GM18499 (cell line): Measurements from ENCODE around the gene NUP58.

Experiments
- ATAC-seq: cut with Tn5 transposase; IDR thresholded peaks from one replicate; pipeline ENCODE4 v1.9.1; 2021; ENCODE audit warnings: moderate number of reproducible peaks; ENCODE audit not compliant: insufficient read depth, unreplicated experiment

NUP58 gene

DNA sequence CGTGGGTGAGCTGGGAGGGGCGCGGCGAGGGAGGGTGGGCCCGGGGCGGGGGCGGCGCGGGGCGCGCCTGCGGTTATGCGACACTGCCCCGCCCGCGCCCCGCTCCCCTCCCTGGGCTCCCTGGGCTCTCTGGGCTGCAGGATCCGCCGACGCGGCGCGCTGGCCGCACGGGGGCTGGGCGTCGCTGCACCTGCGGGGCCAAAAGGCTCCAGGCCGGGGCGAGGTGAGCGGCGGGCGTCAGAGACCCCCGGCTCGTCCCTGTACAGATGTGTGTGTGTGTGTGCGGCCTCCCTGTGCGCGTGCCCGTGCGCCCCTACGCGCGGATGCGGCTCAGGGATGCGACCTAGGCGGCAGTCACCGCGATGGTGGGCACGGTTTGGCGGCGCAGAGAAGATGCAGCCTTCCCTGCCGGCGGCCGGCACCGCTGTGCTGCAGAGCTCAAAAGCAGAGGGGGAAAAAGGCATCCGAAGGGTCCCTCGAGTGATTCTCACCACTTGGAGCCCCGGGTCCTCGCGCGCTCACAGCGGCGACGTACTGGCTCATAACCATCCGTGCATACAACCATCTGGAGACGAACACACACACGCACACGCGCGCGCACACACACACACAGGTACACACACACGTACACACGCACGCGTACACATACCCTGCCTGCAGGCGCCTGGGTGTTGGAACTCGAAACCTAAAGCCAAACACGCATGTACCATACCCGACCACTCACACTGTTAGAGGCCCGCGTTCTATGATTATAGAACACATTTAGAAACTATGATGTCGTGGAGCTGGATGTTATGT is 71.1 kb downstream of the NUP58 start:
- no peak for ATAC-seq

DNA sequence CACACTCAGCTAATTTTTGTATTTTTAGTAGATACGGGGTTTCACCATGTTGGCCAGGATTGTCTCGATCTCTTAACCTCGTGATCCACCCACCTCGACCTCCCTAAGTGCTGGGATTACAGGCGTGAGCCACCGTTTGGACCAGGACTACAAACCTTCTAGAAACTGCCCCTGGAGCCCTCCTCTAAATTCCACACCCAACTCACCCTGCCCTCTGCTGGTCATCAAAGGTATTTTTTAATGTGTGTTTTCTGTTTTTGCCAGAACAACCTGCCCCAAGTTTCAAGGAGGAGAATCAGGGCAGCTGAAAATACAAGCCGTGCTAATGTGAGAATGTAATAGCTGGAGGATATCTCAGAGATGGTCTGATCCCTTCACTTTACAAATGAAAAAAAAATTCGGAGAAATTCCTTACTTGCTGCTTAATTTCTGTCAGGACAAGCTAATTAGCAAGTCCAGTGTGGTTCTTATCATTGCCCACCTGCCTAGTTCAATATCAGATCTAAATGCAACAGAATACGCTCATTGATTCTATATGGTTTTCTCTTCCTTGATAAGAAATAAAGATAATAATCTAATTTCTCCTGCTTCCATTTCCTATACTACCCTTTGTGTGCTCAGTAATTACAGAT is 74.4 kb downstream of the NUP58 start:
- no peak for ATAC-seq

DNA sequence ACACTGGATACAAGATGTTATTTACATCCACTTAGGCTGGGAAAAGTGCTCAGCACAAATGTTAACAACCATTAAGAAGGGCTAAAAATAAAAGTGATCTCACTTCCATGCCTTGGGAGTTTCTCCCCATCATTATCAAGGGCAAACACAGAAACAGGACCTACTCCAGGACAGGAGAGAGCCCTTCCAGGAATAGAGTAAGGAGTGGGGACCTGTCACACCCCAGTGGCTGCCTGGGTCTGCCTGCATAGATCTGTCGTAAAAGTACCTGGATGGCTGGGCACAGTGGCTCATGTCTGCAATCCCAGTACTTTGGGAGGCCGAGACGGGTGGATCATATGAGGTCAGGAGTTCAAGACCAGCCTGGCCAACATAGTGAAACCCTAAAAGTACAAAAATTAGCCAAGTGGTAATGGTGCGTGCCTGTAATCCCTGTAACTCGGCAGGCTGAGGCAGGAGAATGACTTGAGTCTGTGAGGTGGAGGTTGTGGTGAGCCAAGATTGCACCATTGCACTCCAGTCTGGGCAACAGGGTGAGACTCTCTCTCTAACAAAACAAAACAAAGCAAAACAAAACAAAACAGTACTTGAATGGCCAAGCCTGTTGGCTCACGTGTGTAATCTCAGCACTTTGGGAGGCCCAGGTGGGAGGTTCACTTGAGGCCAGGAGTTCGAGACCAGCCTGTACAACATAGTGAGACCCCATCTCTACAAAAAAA is 76.0 kb downstream of the NUP58 start:
- ATAC-seq: no peak

DNA sequence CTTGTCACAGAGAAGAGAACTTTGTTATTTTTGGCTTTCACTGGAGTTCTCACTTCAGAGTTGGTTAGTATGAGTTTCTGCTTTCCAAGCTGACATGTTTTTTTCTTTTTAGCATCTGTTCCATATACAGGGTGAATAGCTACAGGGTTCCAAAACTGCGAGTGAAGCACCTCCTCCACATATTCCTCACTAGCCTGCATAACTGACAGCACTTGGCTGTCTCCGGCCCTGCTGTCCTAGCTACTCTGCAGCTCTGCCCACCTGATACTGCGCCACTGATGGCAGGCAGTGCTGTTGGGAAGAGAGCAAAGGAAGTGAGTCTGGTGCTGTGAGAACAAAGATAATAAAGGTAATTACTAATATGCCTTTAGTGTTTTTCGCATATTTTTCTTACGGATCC is 77.1 kb downstream of the NUP58 start:
- ATAC-seq: no peak

GRCh38 chr13:25379011-25379410 is 77.6 kb downstream of the NUP58 start:
- ATAC-seq: no peak

DNA sequence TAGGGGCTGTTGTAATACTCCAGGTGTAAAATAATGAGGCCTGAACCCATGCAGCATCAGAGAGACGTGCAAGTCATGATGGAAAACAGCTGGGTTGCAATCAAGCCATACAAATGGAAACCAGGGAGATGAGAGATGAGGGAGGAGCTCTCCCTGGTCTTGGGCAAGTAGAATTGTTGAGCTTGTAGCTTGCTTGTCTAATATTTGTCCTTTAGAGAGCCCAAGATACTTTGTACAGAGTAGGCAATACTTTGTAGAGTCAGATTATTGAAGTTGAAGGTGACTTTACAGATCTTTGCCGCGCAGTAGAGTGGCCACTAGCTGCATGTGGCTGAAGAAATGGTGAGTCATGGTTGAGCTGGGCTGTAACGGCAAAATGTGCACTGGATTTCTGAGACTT is 78.7 kb downstream of the NUP58 start:
- no peak for ATAC-seq

- ATAC-seq: no peak
Observed at GRCh38 chr13:25380741-25381324, 79.4 kb downstream of the NUP58 start.

DNA sequence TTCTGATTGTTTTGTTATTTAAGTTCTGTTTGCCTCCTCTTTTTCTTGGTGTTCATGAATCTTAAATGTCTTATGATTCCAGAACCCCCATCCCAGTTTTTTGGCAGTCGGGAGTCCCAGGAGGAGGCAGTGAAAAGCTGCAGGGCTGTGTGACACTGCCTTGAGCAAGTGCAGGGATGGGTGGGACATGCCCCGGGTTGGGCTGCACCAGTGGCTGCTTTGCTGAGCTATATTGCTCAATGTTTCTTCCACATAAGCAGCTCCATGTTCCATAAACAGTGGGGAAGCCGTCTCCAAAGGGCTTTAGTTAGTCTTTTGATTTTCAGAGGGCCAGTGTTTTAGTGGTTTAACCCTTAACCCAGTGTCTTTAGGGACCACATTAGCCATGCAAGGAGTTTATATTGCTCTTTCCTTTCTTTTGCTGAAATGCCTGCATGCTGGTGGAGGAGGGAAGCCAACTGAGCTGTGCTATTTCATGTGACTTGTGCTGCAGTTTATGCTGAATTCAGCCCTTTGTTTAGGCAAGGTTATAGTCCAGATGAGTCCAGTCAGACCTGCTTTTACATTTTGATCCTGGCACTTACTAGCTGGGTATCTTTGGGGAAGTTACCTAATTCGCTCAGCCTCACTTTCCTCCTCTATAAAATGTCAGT is 83.5 kb downstream of the NUP58 start:
- no peak for ATAC-seq

GRCh38 chr13:25391932-25392331 is 90.5 kb downstream of the NUP58 start:
- no peak for ATAC-seq
